KMS-11 (cell line): ENCODE data around the gene FYB1.

Experiments
- H2AFZ ChIP-seq: fragments of 200-600 bp; sonication (generic); 2 replicates; pipeline ENCODE4 v1.6.1; 2016; ENCODE audit warnings: antibody characterized with exemption, mixed run types, low read depth
- H3K27ac ChIP-seq: fragments of 200-600 bp; sonication (generic); 2 replicates; pipeline ENCODE4 v1.6.1; 2016; ENCODE audit warnings: mild to moderate bottlenecking, mixed run types
- H3K27me3 ChIP-seq: fragments of 200-600 bp; sonication (generic); 2 replicates; pipeline ENCODE4 v1.6.1; 2017; ENCODE audit warnings: mild to moderate bottlenecking, low read depth, mixed run types, moderate library complexity; ENCODE audit not compliant: insufficient read depth
- H3K36me3 ChIP-seq: fragments of 200-600 bp; sonication (generic); 2 replicates; pipeline ENCODE4 v1.6.1; 2017; ENCODE audit warnings: mild to moderate bottlenecking, mixed run types; ENCODE audit not compliant: insufficient read depth
- H3K4me1 ChIP-seq: fragments of 200-600 bp; sonication (generic); 2 replicates; pipeline ENCODE4 v1.6.1; 2016; ENCODE audit warnings: mild to moderate bottlenecking, low read depth, mixed run types; ENCODE audit not compliant: poor library complexity, severe bottlenecking
- H3K4me2 ChIP-seq: fragments of 200-600 bp; sonication (generic); 2 replicates; pipeline ENCODE4 v1.7.0; 2016; ENCODE audit warnings: mild to moderate bottlenecking, mixed run types
- H3K4me3 ChIP-seq: fragments of 200-600 bp; sonication (generic); IDR thresholded peaks from 2 replicates; pipeline ENCODE4 v1.6.1; 2017; ENCODE audit warnings: low read depth, low read length, mixed read lengths; ENCODE audit not compliant: insufficient read depth
- H3K79me2 ChIP-seq: fragments of 200-600 bp; sonication (generic); 2 replicates; pipeline ENCODE4 v1.6.1; 2016; ENCODE audit warnings: low read depth, mixed run types; ENCODE audit not compliant: insufficient read depth
- H3K9ac ChIP-seq: fragments of 200-600 bp; sonication (generic); 2 replicates; pipeline ENCODE4 v1.6.1; 2016; ENCODE audit warnings: mild to moderate bottlenecking, mixed run types
- H4K20me1 ChIP-seq: fragments of 200-600 bp; sonication (generic); 2 replicates; pipeline ENCODE4 v1.6.1; 2016; ENCODE audit warnings: mild to moderate bottlenecking, mixed run types; ENCODE audit not compliant: insufficient read depth
- CTCF ChIP-seq: fragments of 200-600 bp; sonication (generic); conservative IDR thresholded peaks from 2 replicates; pipeline ENCODE4 v1.6.1; 2017; ENCODE audit warnings: low read depth, mild to moderate bottlenecking, antibody characterized with exemption, low read length, moderate library complexity, mixed read lengths

FYB1 gene

GRCh38 chr5:39092581-39093351 lies 126.6 kb downstream of the FYB1 start:
- no peaks in the 10 kb centered on the region for H3K4me1 ChIP-seq
- H3K9ac ChIP-seq, result no peak overlapping the region
- H3K36me3 ChIP-seq, result no peaks in the 10 kb centered on the region
- no peak for TF ChIP-seq CTCF
- H3K27ac ChIP-seq, result no peak overlapping the region
- H3K4me3 ChIP-seq, result no peak overlapping the region
- no peak overlapping the region for H3K4me2 ChIP-seq
- H2AFZ ChIP-seq, result no peak overlapping the region
- H4K20me1 ChIP-seq, result no peaks in the 10 kb centered on the region
- H3K79me2 ChIP-seq, result no peaks in the 10 kb centered on the region
- H3K27me3 ChIP-seq, result no peaks in the 10 kb centered on the region

GRCh38 chr5:39091940-39092580 lies 127.3 kb downstream of the FYB1 start:
- H4K20me1 ChIP-seq, result no peaks in the 10 kb centered on the region
- no peak overlapping the region for H3K9ac ChIP-seq
- H3K4me1 ChIP-seq, result no peaks in the 10 kb centered on the region
- no peak for TF ChIP-seq CTCF
- H3K36me3 ChIP-seq, result no peaks in the 10 kb centered on the region
- no peak overlapping the region for H3K27ac ChIP-seq
- no peak overlapping the region for H2AFZ ChIP-seq
- H3K79me2 ChIP-seq, result no peaks in the 10 kb centered on the region
- H3K27me3 ChIP-seq, result no peaks in the 10 kb centered on the region
- no peak overlapping the region for H3K4me2 ChIP-seq
- no peak overlapping the region for H3K4me3 ChIP-seq

- no peaks in the 10 kb centered on the region for H4K20me1 ChIP-seq
- H3K27ac ChIP-seq, result no peak overlapping the region
- no peaks in the 10 kb centered on the region for H3K79me2 ChIP-seq
- H3K4me2 ChIP-seq, result no peak overlapping the region
- no peak overlapping the region for H3K9ac ChIP-seq
- TF ChIP-seq CTCF, result no peak
- H3K36me3 ChIP-seq, result no peaks in the 10 kb centered on the region
- peaks cover 25% of the 10 kb centered on the region for H3K4me1 ChIP-seq
- no peaks in the 10 kb centered on the region for H3K27me3 ChIP-seq
- no peak overlapping the region for H2AFZ ChIP-seq
- no peak overlapping the region for H3K4me3 ChIP-seq
Measured at GRCh38 chr5:39083968-39084367, 135.4 kb downstream of the FYB1 start.

- no peak for TF ChIP-seq CTCF
- Histone ChIP-seq H4K20me1 (no peaks in the 10 kb centered on the region), H3K36me3 (no peaks in the 10 kb centered on the region), H3K4me3 (no peak overlapping the region), H3K4me1 (peaks cover 35% of the 10 kb centered on the region), H3K79me2 (peaks cover 5% of the 10 kb centered on the region; the same call in 1 of the 2 replicates), H3K4me2 (no peak overlapping the region), H3K27ac (no peak overlapping the region), H3K27me3 (no peaks in the 10 kb centered on the region), H3K9ac (no peak overlapping the region), H2AFZ (no peak overlapping the region)
Measured at GRCh38 chr5:39082995-39083394, 136.4 kb downstream of the FYB1 start.
